HG03571 (cell line): ENCODE results near the gene RPS19BP1.
"Not testable (repeated sequence)": the region's sequence is repeated elsewhere in the genome, so short reads cannot be mapped to it uniquely, and the experiment has no call there.

Experiments used
- ATAC-seq: cut with Tn5 transposase; IDR thresholded peaks from one replicate; pipeline ENCODE4 v1.9.1; 2021; ENCODE audit not compliant: unreplicated experiment

RPS19BP1 gene

DNA sequence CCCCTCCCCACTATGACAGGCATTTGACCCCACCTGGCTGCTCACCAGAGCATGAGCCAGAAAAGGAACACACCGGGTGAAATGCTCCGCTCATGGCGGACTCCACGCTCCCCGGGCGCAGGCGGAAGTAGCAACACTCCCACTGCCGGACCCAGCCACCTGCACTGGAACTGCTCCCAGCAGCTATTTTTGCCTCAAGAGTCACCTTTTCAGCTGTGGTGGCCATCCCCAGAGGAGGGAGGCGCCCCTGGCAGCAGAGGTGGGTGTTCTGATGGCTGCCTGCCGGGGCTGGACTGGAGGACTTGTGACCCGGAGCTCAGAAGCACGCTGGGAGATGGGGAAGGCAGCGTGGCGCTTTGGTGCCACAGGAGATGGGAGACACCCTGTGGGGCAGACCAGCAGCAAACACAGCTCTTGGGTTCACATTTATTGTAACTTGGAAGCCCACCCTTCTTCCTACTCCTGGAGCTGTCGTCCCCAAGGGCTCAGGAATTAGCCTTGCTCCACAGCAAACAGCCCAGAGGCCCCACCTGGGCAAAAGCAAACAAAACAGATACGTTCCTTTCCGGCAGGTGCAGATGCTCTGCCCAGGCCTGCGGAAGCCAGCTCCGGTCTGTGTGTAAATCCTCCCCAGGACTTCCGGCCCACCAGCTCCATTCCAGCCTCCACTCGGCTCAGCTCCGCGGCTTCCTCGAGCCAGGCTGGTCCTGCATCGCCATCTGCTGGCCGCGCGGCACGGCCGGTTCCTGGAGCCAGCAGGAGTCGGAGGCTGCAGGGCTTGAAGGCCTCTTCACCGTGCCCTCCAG lies 3.7 kb downstream of the RPS19BP1 start:
- peak; percentile 32 for ATAC-seq

DNA sequence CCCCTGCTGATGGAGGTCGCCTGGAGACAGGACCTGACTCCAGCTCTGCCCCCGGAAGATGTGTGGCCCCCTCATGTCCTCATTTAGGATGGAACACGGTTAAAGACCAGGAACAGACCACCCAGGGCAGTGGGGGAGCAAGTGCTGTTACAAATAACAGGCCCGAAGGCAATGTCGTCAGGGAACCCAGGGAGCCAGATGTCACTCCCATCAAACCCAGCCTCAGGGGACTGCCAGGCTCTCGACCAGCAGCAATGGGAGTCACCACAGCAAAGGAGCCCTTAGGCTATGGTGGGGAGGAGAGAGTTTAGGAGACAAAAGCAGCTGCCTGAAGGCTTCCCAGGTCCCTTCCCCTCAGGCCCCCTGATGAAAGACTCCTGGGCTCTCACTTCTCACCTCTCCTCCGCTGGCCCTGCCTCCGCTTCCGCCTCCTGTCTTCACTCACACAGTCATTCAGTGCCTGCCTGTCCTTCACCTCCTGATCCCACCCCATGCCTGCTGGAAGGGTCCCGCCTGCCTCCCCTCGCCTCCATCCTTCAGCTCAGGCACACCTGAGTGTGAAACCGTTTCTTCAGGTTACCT lies 4.4 kb downstream of the RPS19BP1 start:
- ATAC-seq = no peak

DNA sequence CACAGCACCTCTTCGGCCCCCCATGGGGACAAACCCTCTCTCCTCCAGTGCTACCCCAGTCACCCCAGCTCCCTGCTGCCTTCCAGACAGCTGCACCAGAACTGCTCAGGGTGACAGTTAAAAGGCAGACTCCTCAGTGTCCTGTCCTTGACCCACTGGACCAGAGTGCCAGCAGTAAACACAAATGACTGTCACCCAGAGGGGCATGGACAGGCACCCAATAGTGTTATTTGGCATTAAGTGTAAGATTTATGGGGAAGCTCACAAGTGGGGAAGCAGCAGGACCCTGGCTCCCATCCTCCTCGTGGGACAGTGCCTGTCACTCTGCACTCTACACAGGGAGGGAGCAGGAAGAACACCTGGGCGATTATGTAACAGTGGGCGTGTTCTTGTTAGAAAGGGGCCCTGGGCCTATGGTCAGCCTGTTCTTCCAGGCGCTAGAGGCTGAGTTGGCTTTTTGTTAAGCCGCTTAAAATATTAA lies 5.0 kb downstream of the RPS19BP1 start:
- no peak for ATAC-seq

DNA sequence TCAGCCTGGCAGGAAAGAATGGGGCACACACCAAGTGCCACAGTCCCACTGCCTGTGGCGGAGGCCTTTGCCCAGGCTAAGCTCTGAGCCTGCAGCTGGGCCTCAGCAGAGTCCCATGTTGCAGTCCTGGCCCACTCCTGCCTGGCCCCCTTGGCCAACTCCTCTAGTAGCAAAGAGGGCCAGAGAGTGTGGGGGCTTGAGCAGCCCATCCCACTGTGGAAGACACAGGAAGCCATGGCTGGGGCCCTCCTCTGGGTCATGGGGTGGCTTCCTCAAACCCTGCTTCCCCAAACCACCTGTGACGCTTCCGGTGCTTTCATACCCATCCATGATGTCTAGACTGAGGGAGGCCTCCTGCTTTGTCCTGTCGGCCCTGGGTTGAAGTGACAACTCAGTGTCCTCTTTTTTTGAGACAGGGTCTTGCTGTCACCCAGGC lies 5.8 kb downstream of the RPS19BP1 start:
- no peak for ATAC-seq

DNA sequence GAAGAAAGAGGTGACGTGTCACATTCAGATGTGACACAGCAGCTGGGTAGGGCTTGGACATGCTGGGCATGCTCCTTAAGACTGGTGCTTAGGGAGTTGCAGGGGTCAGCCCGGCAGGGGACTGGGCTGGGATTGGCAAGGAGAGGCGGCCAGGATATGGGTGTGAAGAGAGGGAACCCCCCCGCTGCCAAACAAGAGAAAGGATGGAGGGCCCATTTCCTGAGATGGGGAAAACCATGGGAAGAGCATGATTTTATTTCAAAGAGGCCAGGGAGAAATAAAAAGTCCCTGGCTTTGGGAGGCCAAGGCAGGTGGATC lies 6.9 kb downstream of the RPS19BP1 start:
- no peak for ATAC-seq

DNA sequence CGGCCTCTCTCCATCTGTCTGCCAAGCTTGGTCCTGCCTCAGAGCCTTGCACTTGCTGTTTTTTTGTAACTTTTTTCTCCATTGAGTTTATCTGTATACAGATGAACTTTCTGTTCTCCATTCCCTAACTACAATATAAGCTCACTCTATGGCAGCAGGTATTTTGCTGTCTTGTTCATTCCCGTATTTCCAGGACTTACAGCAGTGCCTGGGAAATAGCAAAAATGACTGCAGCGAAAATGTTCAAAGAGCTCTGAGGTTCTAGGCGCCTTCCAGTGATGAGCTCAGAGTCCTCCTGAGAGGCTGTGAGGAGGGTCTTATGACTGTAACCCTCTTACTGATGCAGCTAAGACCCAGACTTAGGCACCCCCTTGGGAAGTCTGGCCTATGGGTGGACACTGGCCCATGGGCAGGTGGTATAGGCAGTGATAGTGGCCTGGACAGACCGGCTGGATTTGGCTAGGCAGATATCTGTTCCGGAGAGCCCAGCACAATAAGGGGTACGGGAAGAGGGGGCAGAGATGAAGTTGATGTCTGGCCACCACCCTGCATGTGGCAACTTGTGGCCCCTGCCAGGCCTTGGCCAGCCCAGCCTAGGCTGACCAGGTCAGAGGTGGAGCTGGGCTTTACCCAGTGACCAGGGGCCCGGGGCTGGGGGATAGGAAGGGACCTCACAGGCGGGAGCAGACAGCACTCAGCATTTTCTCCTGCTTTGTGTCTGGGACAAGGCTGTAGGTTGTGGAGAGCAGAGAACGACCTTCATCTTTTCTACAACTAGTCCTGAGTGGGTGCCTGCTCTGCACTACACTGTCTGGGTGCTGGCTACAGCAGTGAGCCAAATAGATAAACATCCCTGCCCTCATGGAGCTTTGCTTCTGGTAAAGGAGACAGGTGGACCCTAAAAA lies 7.5 kb downstream of the RPS19BP1 start:
- no peak for ATAC-seq

DNA sequence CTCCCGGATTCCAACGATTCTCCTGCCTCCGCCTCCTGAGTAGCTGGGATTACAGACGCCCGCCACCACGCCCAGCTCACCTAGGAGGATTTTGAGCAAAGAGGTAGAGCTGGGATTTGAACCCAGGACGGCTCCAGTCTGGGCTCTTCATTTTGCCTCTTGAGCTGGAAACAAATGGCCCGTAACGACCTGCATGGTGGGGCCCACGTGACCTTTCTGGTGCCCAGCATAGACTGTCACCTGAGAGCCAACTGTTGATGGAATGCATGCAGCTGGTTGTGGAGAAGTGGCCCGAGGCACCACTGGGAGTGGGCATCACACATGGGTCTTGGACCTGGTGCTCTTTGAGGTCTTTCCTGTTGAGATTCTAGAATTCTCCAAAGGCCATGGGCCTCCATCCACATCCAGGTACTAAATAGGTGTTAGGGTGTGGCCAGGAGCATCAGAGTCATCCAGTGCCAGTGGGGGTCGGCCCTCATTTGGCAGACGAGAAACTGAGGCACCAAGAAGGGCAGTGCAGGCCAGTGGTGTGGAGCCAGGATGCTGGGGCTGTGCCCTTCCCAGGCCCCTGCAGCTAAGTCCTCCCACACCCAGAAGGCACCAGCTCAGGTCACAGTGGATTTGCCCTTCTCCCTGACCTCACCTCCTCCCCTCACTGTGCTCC lies 8.3 kb downstream of the RPS19BP1 start:
- no peak for ATAC-seq

DNA sequence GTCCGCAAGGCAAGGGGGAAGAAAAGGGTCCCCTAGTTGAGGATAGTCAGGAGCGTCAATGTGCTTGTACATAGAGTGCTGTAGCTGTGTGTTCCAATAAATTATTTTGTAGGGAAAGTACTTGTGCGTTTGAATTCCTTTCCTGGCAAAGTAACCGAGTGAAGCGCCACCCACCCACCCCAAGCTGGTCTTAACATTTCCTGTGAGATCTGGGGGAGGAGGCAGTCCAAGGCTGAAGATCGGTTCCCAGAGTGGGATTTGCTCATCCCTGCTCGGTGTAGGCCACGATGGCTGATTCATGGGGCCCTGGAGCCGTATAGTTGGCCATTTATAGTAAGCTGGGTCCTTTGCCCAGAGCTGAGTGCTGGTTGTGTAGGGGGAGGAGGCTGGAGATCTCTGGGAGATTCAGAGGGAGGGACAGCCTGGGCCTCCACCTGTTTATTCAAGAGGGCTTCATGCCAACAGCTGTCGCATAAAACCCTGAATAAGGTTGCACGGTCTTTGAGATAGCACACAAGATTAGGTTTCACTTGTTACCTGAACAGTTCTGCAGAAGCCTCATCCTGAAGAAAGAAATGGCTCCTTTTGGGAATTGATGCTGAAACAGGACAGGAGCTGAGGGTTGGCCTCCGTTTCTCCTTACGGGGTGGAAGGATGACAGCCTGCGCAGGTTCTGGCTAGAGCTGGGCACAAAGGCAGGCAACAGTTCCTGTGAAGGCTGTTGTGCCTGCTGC lies 9.8 kb downstream of the RPS19BP1 start:
- no peak for ATAC-seq

DNA sequence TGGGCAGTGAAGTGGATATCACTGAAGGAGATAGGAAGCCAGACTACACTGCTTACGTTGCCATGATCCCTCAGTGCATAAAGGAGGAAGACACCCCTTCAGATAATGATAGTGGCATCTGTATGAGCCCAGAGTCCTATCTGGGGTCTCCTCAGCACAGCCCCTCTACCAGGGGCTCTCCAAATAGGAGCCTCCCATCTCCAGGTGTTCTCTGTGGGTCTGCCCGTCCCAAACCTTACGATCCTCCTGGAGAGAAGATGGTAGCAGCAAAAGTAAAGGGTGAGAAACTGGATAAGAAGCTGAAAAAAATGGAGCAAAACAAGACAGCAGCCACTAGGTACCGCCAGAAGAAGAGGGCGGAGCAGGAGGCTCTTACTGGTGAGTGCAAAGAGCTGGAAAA lies 10.5 kb downstream of the RPS19BP1 start:
- ATAC-seq = not testable (repeated sequence)

DNA sequence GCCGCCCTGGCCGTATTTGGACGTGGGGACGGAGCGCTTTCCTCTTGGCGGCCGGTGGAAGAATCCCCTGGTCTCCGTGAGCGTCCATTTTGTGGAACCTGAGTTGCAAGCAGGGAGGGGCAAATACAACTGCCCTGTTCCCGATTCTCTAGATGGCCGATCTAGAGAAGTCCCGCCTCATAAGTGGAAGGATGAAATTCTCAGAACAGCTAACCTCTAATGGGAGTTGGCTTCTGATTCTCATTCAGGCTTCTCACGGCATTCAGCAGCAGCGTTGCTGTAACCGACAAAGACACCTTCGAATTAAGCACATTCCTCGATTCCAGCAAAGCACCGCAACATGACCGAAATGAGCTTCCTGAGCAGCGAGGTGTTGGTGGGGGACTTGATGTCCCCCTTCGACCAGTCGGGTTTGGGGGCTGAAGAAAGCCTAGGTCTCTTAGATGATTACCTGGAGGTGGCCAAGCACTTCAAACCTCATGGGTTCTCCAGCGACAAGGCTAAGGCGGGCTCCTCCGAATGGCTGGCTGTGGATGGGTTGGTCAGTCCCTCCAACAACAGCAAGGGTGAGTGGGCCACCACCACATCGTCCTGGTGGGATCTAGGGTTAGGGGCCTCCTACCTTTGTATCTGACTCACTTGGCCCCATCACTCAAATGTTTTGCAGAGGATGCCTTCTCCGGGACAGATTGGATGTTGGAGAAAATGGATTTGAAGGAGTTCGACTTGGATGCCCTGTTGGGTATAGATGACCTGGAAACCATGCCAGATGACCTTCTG lies 11.3 kb downstream of the RPS19BP1 start:
- ATAC-seq = peak; percentile 13

DNA sequence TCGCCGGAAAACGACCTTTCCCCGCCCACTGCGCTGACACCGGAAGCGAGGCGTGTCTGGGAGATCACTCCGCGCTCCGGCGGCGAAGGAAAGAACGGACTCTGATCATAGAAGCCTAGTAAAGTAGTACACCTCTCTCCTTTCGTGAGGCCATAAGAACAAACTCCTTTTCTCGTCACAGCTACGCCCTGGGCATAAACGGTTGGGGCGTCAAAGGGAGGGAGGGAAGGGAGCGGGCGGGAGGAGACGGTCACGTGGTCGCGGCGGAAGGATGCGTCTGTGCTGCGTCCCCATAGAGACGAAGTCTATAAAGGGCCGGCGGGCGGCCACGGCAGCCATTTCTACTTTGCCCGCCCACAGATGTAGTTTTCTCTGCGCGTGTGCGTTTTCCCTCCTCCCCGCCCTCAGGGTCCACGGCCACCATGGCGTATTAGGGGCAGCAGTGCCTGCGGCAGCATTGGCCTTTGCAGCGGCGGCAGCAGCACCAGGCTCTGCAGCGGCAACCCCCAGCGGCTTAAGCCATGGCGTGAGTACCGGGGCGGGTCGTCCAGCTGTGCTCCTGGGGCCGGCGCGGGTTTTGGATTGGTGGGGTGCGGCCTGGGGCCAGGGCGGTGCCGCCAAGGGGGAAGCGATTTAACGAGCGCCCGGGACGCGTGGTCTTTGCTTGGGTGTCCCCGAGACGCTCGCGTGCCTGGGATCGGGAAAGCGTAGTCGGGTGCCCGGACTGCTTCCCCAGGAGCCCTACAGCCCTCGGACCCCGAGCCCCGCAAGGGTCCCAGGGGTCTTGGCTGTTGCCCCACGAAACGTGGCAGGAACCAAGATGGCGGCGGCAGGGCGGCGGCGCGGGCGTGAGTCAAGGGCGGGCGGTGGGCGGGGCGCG lies 12.1 kb downstream of the RPS19BP1 start, which contains the start of gene ATF4:
Gene ATF4 (plus strand): TSS at position 337 of the 880 bp plus-strand sequence. CDS start 884 bp downstream, outside the sequence.
- ATAC-seq = peak; percentile 36

DNA sequence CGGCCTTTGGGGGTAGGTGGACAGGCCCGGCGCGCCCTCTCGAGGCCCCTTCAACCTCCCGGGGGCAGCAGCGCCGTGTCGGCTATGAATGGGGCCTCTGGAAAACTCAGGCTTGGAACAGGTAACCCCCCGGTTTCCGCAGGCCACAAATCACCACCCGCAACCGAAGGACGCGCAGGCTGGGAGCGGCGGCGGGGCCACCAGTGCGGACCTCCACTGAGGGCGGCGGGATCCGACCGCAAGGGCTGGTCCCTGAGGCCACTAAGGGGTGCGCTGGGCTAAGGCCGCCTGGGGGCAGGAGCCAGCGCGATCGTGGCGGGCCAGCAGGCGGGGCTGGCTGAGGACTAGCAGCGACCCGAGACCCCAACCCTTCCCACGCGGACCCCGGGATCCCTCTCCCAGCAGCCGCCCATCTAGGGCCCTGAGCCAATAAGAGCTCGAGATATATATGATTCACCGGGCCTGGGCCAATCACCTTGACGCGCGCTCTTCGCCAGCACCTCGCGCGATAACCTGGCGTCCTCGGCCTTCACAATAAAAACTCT lies 12.8 kb downstream of the RPS19BP1 start:
- ATAC-seq = peak; percentile 69

DNA sequence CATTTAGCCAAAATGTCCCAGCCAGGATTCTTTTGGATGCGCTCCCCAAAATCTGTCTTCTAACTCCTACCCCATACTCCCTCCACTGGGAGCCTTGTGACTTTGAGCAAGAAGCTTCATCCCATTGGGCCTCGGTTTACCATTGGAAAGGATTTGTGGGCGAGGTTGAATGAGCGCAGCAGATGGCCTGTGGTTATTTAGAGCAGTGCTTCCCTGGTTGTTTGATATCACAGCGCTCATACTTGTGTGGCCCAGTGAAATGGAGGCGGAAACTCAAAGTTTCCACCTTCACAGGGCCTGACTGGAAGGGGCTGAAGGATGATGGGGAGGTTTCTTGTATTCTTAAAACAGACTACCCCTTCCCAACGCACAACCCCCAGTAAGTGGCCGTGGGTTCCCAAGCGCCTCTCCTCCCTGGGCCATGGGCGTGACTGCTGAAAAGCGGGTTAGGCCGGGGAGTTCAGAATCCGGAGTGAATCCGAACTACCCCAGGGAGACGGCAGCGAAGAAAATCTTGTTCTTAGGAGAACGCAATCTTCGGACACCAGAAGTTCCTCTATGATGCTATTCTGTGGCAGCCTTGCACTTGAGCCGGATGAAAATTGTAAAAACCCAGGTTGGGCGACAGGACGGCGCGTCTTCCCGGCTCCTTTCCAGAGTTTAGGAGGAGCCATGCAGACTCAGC lies 13.4 kb downstream of the RPS19BP1 start:
- ATAC-seq = no peak

DNA sequence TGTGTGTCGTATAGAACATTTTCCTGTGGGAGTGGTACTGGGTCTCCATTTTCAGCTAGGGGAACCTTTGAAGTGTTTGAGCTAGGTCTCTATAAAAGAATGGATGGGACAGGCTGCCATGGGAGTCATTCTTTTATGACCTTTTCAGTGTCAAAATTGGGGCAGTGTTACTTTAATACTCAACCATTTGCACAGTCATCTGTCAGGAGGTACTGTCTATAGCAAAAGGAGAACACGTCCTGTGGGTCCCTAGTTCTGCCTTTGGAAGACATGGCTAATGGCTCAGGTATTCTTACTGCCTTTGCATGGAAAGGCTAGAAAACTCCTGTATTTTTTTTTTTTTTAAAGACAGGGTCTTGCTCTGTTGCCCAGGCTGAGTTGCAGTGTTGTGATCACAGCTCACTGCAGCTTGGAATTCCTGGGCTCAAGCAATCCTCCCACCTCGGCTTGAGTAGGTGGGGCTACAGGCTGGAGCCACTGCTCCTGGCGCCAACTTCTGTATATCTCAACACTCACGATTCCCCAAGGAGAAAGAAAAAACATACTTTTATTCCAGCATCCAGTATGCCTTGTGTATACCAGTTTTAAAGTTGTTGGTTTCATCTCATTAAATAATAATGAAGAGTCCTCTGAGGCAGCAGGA lies 14.3 kb downstream of the RPS19BP1 start:
- no peak for ATAC-seq

DNA sequence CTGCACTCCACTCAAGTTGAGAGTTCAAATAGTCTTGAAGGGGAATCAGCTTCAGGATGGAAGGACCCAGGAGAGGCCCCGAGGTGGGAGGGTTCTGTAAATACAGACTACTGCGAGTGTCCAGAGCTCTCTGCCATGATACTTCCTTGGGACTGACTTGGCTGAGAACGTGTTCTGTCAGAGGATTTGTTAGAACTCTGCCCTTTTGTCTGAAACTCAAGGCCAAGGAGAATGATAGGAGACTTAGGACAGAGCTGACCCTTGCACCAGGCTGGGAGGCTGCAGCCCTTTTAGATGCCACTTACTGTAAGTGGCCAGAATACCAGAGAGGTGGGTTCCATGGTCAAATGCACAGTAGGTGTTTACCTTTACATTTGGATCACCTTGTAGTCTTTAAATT lies 15.1 kb downstream of the RPS19BP1 start:
- ATAC-seq = no peak

DNA sequence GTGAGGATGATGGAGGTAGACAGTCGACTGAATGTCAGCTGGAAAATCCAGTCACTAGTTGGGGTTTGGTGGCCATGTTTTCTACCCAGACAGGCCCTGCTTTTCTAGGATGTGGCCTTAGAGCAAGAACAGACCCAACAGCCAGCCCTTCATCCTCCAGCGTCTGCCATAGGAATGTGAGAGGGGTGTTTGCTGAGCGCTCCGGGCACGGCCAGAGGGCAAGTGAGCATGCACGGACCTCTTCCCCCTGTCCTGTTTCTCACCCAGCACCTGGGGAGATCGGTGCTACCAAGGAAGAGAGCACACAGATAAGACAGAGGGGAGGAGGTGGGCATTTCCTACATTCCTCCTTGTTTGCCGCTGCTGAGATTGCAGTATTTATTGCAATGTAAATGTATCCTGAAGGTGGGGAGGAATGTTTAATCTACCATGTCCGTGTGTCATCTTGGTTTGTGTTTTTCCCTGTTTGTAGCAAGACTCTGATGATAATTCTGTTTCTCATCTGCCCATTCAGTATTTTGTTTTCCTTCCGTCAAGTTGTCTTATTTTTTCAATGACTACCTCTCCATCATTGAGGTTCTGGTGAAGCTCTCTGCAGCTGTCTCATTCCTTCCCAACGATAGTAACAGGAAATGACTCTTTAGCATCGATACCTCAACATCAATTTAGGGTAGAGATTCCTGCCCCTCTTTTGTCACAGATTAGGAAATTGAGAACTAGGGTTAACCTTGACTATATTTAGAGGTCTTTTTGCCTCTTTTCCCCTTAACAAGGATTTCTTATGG lies 17.1 kb downstream of the RPS19BP1 start:
- no peak for ATAC-seq
